Activated naive CD4-positive, alpha-beta T cell treated with anti-CD3 and anti-CD28 coated beads, Interleukin-2, amount 50 U/mL, for 72 hours (primary cell): Measurements from ENCODE around the gene ITGB4. TPM values are rescaled to one million over a fixed set of nuclear protein-coding genes. Genes with fewer than 3 reads are reported as not detected.

Experiments used
- ATAC-seq, 2 donors: fragments of 150-1000 bp; cut with Tn5 transposase; 2 replicates each; pipeline ENCODE4 v1.10.0; 2021; ENCODE audit warnings: mild to moderate bottlenecking in 2 of 2, moderate library complexity in 2 of 2
- DNase-seq, 2 donors: peaks; one replicate each; pipeline ENCODE4 v3.0.0; 2021 to 2022; ENCODE audit warnings: low spot score in 2 of 2
- H3K27ac Mint-ChIP-seq, 2 donors: one replicate each; pipeline ENCODE4 v1.8.0; 2022; ENCODE audit warnings: mild to moderate bottlenecking in 2 of 2, mixed read lengths in 2 of 2
- H3K36me3 Mint-ChIP-seq, 2 donors: one replicate each; pipeline ENCODE4 v1.8.0; 2022; ENCODE audit warnings: mixed read lengths in 2 of 2
- H3K9me3 Mint-ChIP-seq, 2 donors: one replicate each; pipeline ENCODE4 v1.8.0; 2022; ENCODE audit warnings: mixed read lengths in 2 of 2
- total RNA-seq, 2 donors: library from RNA; stranded (reverse); gene quantifications; one replicate each; pipeline ENCODE4 v1.2.3, GENCODE V29; 2022

Gene ITGB4
- total RNA-seq = 1 to 10 TPM in 1 of 2 donors, under 1 TPM in 1; 0.76 to 1.1 TPM

DNA sequence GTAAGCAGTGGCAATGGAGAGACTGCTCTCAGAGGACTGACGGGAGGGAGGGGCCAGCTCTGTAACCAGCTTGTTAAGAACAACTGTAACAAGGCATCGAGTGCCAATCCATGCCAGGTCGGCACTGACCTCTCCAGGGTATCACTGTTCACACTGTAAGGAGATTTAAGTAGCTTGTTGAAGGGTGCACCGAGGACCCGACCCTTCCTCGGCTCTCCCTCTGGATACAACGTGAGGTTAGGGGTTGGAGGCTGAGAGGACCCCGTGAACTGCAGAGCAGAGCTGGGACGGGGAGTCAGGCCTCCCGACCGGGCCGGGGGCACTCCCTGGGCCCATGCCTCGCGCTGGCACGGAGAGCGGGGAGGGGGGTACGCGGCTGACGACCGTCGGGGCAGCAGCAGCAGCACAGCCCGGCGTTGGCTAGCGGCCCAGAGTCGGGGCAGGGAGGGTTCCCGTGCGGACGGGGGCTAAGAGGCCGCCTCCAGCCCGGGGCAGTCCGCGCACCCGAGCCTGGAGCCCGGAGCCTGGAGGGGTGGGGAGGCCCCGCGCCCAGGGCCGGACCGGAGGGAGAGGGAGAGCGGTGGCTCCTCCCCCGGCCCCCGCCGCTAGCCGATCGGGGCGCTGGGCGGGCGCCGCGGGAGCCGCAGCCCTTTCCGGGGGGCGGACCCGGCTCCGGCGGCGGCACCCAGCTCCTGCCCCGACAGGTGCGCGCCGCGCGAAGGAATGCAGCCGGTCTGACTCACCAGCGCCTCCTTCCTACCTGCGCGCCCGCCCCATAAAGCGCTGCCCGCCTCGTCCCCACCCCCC is at the start of gene ITGB4:
TSS of gene ITGB4 (plus strand) at position 804 of the 807 bp plus-strand sequence. CDS start 3,245 bp downstream, outside the sequence.
- H3K9me3 Mint-ChIP-seq = no peaks in the 10 kb centered on the region
- peak; percentile 84 to 86 for ATAC-seq
- H3K36me3 Mint-ChIP-seq = no peaks in the 10 kb centered on the region
- H3K27ac Mint-ChIP-seq = peak within 1 kb of the TSS in 1 of 2 donors; percentile 85
- DNase-seq = peak; percentile 60 to 68

DNA sequence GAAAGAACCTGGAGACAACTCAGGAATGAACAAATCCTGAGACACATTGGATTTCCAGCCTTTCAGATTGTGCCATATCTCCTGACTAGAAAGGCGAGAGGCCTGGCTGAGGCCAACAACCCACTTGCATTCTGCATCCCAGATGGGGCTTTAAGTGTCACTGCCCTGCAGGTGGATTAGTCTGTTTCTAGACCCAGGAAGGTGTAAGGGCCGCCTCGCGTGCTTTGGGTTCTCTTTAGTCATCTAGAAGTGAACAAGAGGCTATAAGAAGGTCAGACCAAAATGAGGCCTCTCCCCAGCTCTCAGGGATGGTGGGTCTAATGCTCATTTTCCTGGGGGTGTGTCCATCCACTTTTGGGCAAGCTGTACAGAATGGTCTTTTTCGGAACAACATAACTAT is 49.2 kb upstream of the ITGB4 start:
- Mint-ChIP-seq H3K27ac (peak overlapping the region in 1 of 2 donors; percentile 77), H3K36me3 (peaks cover 0 to 6% of the 10 kb centered on the region in 2 donors), H3K9me3 (no peaks in the 10 kb centered on the region)
- ATAC-seq (no peak), DNase-seq (no peak)

DNA sequence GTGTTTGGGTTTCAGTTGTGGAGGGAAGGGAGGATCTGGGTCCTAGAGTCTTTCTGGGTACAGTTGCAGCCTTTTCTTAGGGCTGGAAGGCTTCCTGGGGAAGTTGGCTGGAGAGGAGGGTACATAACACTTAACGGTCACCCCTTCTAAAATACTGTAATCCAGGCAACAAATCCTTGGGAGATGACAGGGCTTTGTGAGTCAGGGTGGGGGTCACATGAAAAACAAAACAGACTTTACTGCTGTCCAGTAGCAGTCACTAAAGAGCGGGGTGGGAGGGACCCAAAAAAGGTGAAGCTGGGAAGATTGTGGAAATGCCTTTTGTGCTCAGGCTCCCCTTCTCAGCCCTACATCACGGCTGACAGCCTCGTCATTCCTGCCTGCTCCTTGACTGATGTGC is 47.8 kb upstream of the ITGB4 start:
- ATAC-seq (no peak), DNase-seq (no peak)
- H3K9me3 Mint-ChIP-seq = no peaks in the 10 kb centered on the region
- H3K36me3 Mint-ChIP-seq = peaks cover 0 to 1% of the 10 kb centered on the region in 2 donors
- no peak overlapping the region for H3K27ac Mint-ChIP-seq

DNA sequence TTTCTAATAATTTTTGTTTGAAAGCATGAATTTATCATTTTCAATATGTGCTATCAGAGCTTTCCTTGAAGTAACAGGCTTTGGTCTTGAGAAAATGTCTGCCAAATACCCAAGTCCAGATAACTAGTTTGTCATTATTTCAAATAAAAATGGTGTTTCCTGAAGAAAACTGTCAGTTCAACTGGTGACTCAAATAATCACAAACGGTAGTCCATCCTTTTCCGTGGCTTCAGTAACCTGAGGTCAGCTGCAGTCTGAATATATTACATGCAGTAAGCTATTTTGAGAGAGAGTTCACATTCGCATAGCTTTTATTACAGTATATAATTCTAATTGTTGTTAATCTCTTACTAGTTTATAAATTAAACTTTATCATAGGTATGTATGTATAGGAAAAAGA is 44.8 kb upstream of the ITGB4 start:
- DNase-seq = no peak
- no peaks in the 10 kb centered on the region for H3K9me3 Mint-ChIP-seq
- no peaks in the 10 kb centered on the region for H3K36me3 Mint-ChIP-seq
- H3K27ac Mint-ChIP-seq = no peak overlapping the region
- ATAC-seq = no peak

DNA sequence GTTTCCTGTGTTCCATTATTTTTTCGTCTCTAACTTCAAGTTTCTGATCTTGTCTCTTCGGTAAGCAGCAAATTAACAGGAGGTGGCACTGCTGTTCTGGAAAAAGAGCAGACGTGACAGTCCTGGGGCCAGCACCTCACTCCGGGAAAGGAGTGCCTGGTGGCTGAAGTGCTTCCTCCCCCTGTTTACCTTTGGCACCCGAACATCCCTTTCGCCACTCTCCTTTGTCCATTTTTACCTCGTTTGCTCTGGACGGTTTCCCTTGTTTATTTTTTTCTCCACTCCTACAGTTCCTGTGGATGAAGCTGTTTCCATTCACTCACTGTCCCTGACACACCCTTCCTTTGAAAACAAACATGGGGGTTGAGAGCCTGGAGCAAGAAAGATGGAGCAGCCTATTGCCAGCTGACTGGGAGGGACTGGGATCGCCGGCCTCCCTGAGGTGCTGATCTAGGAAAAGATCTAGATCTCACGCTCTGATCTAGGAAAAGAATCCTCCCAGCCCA is 41.5 kb upstream of the ITGB4 start:
- H3K36me3 Mint-ChIP-seq = no peaks in the 10 kb centered on the region
- H3K27ac Mint-ChIP-seq = peak overlapping the region in 1 of 2 donors; percentile 72

DNA sequence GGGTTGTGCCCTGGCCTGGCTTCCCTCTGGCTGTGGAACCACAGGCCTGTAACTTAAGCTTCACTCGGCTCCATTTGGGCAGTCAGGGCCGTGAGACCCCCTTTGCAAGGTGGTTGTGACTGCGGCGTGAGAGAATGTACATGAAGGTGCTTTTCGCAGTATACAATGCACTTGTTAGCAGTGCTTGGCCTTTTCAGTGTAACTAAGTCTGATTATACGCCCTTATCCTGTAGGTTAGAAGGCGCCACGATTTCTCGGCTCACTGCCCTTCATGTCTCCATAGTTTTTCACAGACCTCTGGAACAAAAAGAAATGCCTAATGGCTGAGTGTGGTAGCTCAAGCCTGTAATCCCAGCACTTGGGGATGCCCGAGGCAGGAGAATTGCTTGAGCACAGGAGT is 40.8 kb upstream of the ITGB4 start:
- no peak for ATAC-seq
- Mint-ChIP-seq H3K36me3 (peaks cover 0 to 4% of the 10 kb centered on the region in 2 donors), H3K9me3 (no peaks in the 10 kb centered on the region), H3K27ac (peak overlapping the region in 1 of 2 donors; percentile 22)
- DNase-seq = no peak

More for the DNA sequence above, 41.5 kb upstream of the ITGB4 start:
- H3K9me3 Mint-ChIP-seq = no peaks in the 10 kb centered on the region
- ATAC-seq (no peak), DNase-seq (no peak)

DNA sequence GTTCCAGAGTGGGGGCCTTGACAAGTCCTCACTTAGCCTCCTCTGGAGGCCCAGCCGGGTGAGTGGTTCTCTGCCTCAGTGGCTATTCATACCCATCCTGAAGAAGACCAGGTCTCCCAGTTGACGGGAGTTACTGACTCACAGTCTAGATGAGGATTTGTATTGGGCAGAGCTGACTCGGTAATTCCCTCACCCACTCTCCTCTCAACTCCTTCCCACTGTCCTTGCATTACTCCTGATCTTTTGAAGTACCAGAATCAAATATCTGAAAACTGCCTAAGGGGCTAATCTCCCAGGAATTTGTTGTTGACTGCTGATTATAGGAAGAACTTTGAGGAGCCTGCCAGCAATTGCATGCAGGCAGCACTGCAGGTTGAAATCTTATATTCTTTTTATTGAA is 40.0 kb upstream of the ITGB4 start:
- ATAC-seq = no peak
- Mint-ChIP-seq H3K36me3 (peaks cover 0 to 4% of the 10 kb centered on the region in 2 donors), H3K27ac (peak overlapping the region in 1 of 2 donors; percentile 40), H3K9me3 (no peaks in the 10 kb centered on the region)
- DNase-seq = no peak

DNA sequence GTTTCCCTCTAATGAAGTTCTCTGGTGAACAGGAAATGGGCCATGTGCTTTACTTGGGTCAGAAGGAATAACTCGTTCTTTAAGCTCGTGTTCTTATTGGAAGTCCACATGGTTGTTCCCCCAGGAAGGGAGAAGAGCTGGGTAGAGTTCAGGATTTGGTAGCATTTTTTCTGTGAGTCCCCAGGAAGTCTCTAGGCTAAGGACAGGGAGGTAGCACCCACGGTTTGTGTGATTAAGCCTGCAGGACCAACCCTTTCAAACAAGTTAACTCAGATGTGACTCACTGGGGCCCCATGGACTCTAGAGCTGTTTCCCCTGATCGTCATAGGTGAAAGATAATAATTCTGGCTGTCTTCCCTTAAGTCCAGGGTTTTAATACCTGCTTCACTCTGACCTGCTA is 37.7 kb upstream of the ITGB4 start:
- Mint-ChIP-seq H3K36me3 (peaks cover 0 to 4% of the 10 kb centered on the region in 2 donors), H3K9me3 (no peaks in the 10 kb centered on the region), H3K27ac (peak overlapping the region in 1 of 2 donors; percentile 13)
- no peak for DNase-seq
- ATAC-seq = no peak

DNA sequence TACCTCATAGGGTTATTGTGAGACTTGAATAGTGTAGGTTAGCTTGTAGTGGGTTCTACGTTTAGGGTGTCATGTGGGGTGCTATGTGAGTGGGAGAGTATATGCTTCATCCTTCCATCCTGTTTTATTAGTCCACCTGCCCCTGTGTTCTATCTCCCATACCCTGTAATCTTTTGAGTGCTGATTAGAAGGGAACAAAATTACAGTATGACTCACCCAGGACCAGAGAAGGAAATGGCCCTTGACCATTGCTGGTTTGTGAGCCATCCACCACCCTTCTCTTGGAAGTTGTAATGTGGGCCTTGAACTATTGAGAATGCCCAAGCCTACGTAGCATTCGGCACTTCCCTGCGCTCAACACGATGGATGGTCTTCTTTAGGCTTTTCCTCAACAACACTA is 37.0 kb upstream of the ITGB4 start:
- ATAC-seq = no peak
- Mint-ChIP-seq H3K36me3 (peaks cover 0 to 6% of the 10 kb centered on the region in 2 donors), H3K27ac (no peak overlapping the region), H3K9me3 (no peaks in the 10 kb centered on the region)
- DNase-seq = no peak

DNA sequence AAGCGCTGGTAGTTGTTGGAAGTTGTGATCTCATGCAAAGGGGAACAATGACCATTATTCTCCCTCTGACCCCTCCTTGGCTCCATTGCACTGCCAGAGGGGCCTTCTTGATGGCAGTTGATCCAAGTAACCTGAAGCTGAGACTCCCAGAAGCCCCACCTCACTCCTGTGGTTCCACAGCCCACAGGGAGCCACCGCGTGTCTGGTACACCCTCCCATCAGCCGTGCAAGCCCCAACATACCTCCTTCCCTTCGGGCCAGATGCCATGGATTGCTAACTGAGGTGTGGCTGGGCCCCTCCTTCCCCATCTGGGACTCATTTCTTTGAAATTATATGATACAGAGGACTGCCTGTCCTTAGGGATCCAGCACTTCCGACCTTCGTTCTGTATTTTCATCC is 36.3 kb upstream of the ITGB4 start:
- H3K36me3 Mint-ChIP-seq = peaks cover 0 to 12% of the 10 kb centered on the region in 2 donors
- no peaks in the 10 kb centered on the region for H3K9me3 Mint-ChIP-seq
- ATAC-seq = no peak
- H3K27ac Mint-ChIP-seq = peak overlapping the region in 1 of 2 donors; percentile 47
- no peak for DNase-seq

DNA sequence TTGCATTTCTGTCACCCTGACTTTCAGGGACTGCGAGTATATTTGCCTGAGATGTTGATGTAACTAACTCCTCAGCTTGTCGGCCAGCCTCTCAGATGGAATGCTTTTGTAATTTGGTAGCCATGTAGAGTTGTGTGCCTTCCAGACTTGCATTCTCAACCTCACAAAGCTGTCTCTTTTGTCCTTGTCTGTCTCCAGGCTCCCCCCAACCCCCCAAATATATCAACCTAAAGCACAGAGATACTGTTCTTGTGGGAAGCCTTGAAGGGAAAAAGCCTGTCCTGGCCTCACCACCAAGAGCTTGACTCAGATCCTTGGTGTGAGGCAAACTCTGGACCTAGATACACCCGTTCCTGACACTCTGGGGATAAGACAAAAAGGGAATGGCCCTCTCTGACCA is 35.8 kb upstream of the ITGB4 start:
- no peaks in the 10 kb centered on the region for H3K9me3 Mint-ChIP-seq
- H3K27ac Mint-ChIP-seq = peak overlapping the region; percentile 39 to 47
- ATAC-seq = no peak
- DNase-seq = no peak
- peaks cover 0 to 12% of the 10 kb centered on the region in 2 donors for H3K36me3 Mint-ChIP-seq

DNA sequence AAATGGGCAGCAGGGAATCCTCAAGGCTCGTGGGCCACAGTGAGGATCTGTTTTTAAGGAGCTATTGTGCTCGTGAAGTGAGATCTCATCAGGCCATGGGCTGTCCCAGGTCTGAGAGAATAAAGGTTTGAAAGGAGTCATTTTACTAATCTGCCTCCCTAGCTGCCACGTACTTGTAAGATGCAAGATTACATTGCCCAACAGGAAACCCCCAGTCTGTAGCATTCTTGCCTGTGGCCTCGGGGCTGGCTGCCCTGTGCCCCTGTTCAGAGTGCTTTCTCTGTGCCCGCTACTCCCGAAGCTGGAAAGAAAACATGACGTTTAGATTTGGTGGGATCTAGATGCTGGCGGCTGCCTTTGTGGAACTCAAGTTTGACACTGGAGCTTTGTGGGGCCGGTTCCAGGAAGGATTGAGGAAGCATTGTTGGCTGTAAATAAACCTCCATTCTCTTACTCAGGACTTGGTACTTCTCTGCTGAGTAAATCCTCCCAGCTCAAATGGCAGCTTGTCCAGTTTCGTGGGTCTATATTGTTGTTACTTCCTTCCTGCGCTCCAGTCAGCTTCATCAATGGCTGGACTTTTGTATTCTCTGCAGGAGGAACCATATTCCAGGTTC is 32.9 kb upstream of the ITGB4 start:
- no peaks in the 10 kb centered on the region for H3K9me3 Mint-ChIP-seq
- ATAC-seq = peak; percentile 35 to 49
- peaks cover 0 to 12% of the 10 kb centered on the region in 2 donors for H3K36me3 Mint-ChIP-seq

DNA sequence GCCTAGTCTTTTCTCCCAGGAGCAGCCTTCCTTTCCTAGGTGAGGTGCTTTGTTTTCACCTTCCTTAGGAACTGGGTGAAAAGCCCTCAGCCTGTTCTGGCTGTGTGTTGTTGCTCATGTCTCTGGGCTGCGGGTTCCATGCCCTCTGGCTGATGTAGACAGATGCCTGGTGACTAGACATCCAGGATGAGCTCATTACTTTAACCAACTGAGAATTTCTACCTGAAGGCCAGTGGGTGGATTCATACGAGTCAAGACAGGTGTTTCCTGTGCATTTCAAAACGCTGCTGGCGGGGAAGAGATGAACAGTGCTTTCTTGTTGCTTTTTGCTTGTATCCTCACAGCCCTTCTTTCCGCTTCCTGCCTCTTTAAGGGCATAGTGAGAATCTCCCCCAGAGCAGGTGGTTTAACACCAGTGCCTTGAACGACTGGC is 31.8 kb upstream of the ITGB4 start:
- Mint-ChIP-seq H3K9me3 (no peaks in the 10 kb centered on the region), H3K27ac (peak overlapping the region; percentile 93 to 98), H3K36me3 (peaks cover 0 to 12% of the 10 kb centered on the region in 2 donors)
- ATAC-seq = peak; percentile 65 to 82
- DNase-seq = peak; percentile 38 to 64

More for the DNA sequence above, 32.9 kb upstream of the ITGB4 start:
- DNase-seq = no peak
- peak overlapping the region; percentile 93 to 98 for H3K27ac Mint-ChIP-seq

DNA sequence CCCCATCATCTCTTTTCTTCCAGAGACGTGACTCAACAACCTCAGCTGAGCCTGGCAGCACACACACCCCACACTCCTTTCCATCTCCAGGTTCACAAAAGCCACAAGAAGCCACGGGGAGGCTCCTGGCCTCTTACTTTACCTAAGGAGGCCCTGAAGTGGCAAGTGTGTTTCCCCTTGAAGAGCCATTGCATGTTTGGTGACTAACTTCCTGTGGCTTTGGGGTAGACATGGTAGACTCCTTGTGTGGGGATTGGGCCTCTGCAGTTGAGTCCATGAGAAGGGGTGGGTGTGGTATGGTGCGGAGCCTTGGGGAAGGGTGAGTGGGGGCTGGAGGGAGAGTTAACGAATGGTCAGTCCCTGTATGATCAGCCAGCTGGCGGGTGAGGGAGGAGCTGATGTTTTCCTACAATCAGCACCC is 29.9 kb upstream of the ITGB4 start:
- H3K27ac Mint-ChIP-seq = peak overlapping the region; percentile 56 to 93
- H3K9me3 Mint-ChIP-seq = no peaks in the 10 kb centered on the region
- ATAC-seq (peak; percentile 61 to 86), DNase-seq (peak; percentile 52 to 82)
- H3K36me3 Mint-ChIP-seq = peaks cover 0 to 7% of the 10 kb centered on the region in 2 donors

DNA sequence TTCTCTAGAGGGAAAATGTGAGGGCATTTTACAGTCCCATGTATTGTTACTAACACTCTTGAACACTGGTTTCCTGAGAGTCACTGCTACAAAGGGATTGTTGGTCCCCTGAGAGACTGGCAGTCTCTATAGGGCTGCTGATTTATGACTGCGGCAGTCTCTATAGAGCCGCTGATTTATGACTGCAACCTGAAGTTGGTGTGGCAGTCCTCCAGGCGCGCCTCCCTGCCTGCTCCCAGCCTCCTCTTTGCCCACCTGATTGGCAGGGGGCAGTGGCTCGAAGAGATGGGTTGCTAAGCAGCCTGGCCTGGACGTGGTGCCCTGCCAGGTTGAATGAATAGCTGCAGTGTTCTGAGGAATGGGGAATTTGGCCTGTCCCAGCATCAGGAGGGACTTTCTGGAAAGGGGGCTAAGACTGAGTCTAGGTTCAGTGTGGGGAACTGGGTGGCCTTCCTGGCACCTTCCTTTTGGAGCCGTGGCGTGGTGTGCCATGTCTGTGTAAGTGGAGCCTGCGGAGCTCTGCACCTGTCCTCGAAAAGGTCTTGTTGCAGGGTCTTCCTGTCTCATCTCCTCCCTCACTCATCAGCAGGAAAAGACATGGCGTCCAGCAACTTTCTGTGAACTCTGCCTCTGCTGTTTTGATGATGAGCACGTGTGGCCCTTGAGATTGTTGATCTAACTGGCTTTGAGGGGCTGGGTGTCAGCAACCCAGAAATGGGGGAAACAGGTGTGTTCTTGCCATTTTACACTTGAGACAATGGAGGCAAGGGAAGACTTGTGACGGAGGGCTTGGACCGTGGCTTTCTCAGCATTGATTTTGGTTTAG is 29.2 kb upstream of the ITGB4 start:
- Mint-ChIP-seq H3K9me3 (no peaks in the 10 kb centered on the region), H3K36me3 (peaks cover 0 to 7% of the 10 kb centered on the region in 2 donors), H3K27ac (peak overlapping the region; percentile 58 to 93)
- no peak for DNase-seq
- no peak for ATAC-seq

DNA sequence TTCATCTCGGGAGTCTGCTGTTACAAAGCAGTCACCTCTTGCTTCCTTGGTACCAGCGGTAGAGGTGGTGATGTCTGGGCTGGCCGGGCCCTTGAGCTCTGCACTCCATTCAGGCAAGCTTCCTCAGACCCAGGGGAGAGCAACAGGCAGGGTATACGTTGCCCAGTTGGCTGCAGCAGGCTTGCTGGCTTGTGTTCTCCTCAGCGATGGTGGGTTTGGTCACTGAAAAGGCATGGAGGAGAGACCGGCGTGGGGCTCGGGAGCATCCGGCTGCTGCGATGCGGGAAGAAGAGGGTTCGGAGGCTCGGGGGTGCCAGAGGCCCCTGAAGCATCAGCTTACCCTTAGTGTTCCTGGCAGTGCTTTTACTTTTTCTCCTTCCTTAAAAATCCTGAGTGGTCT is 28.3 kb upstream of the ITGB4 start:
- ATAC-seq (no peak), DNase-seq (no peak)
- Mint-ChIP-seq H3K36me3 (peaks cover 0 to 7% of the 10 kb centered on the region in 2 donors), H3K27ac (no peak overlapping the region), H3K9me3 (no peaks in the 10 kb centered on the region)
